HG03108 (cell line): ENCODE results near the gene PRKCZ.

Experiments
- ATAC-seq: cut with Tn5 transposase; IDR thresholded peaks from one replicate; pipeline ENCODE4 v1.9.1; 2021; ENCODE audit warnings: moderate library complexity; ENCODE audit not compliant: unreplicated experiment

Gene PRKCZ

GRCh38 chr1:2201062-2201461 lies 150.9 kb downstream of the PRKCZ start:
- no peak for ATAC-seq

DNA sequence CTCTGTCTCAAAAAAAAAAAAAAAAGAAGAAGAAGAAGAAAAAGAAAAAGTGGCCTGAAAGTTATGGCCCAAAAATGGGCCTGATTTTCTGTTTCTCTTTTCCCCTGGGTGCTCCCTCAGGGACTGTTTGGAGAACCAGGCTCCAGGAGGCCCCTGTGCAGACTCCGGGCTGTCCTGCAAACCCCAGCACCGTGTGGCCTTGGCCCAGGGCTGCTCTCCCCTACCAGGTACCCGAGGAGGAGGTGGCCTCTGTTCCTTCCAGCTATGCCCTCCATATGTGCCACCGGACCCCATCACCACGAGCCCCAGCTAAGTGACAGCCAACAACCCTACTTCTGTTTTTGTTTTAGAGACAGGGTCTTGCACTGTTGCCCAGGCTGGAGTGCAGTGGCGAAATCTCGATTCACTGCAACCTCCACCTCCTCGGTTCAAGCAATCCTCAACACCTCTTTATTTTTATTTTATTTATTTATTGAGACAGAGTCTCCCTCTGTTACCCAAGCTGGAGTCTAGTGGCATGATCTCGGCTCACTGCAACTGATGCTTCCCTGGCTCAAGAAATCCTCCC lies 151.9 kb downstream of the PRKCZ start:
- no peak for ATAC-seq

DNA sequence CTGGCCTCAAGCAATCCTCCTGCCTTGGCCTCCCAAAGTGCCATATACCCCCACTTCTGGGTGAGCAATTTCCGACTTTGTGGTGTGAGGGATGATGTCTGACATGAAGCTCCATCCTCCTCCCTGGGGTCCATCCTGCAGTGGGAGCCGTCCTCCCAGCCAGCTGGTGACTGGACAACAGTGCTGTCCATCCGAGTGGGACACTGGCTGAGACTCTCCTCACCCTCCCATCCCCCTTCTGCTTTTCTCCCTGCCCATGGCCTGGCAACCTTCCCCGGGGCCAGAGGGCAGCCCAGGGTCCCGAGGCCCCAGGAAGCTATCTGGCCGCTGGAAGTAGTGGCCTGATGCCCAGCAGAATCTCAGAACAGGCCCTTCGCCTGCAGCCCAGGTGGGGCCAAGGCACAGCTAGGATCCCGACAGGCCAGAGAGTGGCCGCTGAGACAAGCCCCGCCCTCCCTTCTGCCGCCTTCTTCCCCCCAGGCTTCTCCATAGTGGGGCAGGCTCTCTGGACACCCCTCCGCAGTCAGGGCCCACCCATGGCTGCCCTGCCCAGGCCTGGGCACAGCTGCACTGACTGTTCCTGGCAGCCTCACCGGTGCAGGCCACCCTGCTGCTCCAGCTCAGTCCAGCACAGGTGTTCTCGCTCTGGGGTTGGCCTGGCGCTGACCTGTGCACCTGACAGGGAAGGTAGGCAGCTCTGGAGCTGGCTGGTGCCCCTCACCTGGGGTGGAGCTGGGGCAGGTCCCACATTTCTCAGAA lies 152.8 kb downstream of the PRKCZ start:
- no peak for ATAC-seq

- no peak for ATAC-seq
Observed at GRCh38 chr1:2203671-2204414, 153.6 kb downstream of the PRKCZ start.

DNA sequence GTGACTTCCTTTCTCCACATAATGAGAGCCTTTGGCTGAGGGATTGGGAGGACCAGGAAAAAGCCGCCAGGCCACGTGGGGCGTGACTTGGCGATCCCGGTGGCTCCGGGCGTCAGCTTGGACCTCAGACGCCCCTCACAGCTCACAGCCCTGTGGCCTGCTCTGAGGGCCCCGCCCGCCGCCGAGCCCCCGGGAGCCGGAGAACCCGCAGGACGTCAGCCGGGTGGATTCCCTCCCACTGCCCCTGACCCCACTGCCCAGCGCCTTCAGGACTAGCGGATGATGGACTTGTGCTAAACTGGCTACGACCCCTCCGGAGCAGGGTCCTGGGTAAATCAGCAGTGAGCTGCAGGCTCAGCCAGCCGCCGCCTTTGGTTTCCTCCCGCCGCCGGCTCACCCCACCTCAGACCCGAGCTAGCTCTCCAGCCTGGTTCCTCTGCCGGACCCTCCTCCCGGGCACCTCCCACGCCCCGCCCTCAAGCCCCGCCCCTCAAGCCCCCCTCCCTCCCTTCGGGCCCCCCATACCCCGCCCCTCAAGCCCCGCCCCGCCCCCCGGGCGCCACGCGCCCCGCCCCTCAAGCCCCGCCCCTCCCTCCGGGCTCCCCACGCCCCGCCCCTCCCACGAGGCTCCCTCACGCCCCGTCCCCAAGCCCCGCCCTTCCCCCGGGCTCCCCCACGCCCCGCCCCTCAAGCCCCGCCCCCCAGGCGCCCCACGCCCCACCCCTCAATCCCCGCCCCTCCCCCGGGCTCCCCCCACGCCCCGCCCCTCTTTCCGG lies 154.4 kb downstream of the PRKCZ start:
- no peak for ATAC-seq

GRCh38 chr1:2205191-2205952 lies 155.2 kb downstream of the PRKCZ start:
- peak; percentile 49 for ATAC-seq

DNA sequence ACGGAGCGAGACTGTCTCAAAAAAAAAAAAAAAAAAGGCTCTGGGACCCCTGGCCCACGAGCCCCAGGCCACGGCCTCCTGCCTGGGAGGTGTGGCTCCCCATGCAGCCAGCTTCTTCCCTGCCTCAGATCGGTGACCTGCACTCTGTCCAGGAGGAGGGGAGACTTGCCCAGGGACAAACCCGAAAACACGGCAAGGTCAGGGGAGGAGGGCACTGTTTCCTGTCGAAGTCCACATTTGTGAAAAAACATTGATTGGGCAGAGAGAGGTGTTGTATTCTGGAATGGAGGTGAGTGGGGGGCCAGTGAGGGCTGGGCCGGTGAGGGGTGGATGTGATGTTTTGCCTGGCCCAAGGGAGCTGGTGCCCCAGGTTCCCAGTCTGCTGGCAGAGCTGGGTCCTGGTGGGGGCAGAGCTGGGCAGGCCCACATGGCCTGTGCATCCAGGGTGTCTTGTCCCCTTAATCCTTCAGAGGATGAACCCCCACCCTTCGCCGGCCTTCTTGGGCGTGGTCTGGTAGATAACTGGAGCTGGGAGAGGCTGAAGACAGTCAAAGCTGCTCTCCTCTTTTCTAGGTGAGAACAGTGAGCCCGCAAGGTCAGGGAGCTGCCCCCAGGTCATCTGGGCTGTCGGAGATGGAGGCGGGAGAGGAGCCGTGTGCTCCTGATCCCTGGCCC lies 156.7 kb downstream of the PRKCZ start:
- ATAC-seq = no peak

DNA sequence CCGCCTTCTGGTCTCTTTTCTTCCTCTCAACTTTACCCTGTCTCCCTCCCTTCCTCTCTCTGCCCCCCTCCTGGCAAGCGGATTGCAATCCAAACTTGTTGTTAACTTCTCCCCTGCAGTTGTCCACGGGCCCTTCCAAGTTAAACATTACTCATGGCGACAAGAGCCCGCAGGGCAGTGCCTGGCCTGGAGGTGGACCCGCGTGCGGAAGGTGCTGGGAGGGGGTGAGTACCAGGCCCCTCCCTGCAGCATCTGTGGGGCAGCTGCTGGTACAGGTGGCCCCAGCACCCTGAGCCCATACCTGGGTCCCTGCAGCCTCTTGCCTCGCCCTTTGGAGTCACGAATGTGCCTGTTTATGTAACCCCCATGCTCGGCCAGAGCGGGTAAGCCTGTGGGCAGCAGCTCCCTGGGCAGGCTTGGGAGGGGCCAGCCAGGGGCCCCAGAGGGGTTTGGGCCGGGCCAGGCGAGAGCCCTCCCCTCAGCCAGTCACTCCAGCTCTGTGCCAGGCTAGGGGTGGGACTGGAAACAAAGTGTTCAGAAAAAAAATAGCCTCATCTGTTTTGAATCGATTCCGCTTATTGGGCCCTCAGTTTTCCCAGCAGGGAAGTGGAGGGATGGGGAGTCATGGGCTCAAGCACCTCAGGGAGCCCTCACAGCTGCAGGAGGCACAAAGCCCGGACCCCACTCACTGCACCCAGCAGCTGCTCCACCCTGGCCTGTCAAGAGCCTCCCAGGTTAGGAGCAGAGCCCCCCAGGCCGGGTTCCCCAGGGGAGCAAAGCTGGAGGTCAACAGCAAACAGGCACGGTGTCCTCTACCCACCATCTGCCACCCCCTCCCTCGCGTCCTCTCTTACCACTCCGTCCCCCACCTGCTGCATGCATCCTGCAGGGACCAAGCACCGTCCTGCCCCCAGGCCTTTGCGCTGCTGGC lies 158.4 kb downstream of the PRKCZ start:
- no peak for ATAC-seq

DNA sequence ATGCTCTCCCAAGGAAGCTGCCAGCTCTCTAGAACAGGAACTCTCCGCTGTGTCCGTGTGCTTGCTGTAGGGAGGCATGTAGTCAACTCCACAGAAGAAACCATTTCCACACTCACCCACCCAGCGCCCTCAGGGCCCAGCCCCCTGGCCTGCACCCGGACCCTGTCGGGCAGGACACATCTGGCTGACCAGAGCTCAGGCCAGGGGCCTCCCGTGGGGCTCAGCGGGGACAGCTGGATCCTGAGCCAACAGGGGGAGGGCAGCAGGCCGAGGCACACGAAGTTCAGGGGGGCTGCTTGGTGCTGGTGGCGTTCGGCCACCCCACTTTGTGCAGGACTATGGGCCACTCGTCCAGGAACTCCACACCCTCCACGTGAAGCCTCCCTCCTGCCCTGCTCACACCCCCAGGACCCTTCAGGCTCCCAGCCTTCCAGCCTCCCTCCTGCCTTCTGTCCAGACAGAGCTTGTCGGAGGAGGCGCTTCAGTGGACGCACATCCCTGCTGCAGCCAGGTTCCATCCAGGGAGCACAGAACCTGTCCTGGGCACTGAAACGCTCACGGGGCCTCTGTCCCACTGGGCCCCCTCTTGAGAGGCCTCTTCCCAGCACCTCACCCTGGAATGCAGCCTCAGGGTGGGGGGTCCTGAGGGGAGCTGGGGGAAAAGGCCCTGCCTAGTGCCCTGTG lies 159.3 kb downstream of the PRKCZ start:
- no peak for ATAC-seq

DNA sequence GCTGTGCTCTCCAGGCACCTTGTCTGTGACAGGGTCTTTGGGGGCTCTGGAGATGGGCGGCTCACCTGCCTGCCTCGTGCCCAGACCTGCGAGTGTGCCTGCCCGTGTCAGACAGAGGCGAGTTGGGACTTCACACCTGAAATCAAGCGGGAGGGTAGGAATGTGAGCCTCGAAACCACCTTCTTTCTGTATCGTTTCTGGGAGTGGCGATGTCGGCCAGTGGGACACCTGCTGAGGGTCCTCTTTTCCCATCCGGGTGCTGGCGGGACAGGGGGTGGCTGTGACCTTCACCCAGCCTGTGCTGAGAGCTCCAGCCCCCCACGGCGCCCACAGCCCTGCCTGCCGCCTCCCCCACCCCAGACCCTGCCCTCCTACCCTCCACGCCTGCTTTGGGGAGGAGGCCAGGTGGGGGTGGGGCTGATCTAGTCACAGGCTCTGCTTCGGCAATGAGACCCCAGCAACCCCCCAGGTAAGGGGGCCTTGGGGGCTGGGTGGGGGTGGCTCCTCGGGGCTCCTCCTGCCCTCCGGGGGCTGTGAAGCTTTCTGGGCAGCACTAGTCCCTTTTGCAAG lies 160.0 kb downstream of the PRKCZ start:
- ATAC-seq = no peak

- no peak for ATAC-seq
Observed at GRCh38 chr1:2210786-2211185, 160.6 kb downstream of the PRKCZ start.

DNA sequence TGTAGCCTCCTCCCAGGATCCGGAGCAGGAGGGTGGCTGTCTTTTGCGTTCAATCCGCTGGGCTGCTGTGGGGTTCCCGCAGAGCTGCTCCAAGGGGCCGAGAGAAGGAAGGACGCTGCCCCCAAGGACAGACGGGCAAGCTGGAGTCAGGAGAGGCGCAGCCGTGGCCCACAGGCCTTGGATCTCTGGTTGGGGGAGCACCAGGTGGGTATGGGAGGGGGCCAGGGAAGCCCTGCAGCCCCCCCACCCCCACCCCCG lies 162.0 kb downstream of the PRKCZ start:
- no peak for ATAC-seq

DNA sequence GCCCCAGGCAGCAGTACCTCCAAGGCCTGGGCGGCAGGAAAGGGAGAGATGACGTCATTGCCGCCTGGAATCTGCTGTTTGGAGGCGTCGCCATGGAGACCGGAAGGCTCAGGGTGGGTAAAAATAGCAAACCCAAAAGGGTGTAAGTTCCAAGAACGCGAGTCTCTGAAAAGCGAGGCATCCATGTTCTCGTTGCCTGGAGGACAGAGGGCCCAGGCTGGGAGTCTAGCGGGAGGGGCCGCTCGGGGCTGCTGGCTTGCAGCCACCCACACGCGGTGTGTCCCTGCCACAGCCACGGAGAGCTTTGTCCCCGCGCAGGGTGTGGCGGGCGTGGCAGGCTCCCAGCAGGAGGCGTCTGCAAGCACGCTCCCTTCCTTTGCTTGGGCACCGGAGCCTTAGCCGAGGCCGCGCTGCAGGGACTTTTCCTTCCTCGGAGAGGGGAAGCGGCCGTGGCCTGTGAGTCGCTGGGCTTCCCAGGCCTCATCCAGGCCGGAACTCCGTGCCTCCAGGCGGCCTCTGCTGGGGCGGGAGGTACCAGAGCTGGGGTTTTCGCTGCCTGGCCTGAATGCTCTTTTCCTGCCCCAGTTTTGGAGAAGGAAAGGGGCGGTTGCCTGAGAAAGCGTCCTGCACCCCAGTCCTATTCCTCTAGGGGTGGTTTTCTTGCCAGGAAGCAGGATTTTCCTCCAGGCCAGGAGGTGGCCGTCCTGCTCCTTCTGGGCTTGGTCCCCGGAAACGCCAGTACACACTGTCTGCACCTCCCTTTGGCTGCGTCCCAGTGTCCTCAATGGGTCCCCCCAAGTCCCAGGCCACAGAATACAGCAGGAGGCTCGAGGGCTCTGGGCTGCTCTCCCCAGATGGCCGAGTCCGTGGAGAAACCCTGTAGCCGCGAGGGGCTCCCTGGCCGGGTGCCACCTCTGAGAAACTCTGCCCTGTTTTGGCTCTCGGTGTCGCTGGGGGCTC lies 162.6 kb downstream of the PRKCZ start:
- no peak for ATAC-seq

DNA sequence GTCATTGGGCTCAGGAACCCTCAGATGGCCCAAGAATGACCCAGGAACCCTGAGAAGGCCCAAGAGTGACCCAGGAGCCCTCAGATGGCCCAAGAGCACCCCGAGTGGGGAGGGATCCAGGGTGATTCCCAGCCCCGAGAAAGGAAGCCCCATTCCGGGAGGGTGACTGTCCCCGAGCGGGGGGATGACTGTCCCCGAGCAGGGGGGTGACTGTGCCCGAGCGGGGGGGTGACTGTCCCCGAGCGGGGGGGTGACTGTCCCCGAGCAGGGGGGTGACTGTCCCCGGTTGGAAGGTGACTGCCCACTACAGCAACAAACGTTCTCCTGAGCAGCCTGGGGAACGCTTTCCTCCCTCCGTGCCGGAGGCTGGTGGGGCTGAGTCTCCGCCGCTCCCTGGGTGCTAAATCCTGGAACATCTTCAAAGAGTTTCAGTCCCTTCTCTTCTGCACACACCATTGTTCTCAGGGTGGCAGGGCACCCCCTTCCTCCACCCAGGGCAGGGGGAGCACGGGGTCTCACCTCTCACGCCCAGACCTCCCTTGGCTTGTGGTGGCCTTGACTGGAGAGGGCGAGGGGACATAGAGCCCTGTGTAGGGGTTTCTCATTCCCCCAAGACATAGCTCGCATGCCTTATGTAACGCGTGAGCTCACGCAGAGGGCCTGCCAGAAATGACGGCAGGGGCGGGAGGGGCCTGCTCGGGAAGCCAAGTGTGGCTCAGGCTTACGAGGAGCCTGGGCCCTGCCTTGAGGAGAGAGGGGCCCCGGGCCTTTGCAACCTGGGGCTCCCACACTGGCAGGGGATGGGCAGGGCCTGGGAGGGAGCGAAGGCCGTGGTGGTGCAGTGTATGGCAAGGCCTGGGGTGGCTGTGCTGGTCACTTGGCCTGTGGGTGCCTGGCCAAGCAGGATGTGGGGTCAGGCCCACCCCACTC lies 163.6 kb downstream of the PRKCZ start:
- no peak for ATAC-seq

DNA sequence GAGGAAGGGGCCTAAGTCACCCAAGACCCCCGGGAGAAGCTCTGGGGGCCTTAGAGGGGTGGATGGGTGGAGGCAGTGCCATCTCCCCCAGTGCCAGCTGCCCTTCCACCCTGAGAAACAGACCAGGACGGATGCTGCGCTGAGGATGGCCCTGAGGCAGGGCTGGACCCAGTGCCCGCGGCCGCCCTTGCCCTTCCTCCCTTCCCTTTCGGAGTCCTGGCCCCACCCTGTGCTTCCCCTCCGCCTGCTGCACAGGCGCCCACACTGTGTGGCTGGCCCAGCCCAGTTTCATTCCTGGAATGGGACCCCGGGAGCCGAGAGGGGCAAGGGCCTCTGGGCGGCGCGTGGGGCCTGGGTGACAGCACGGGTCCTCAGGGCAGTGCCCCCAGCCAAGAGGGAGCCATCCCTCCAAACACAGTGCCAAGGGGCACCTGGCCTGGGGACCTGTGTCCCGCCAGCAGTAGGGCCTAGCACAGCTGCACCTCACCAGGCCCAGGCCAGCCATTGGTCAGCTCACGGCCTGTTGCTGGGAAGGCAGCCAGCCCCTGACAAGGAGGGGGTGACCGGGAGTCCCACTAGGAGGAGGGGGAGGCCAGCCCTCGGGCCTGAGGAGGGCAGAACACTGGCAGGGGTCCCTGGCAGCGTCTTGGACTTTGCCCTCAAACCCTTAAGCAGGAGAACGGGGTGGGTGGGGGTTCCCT lies 164.5 kb downstream of the PRKCZ start:
- ATAC-seq = no peak

GRCh38 chr1:2215329-2215728 lies 165.1 kb downstream of the PRKCZ start:
- no peak for ATAC-seq
